ENCODE results near the gene MAN1A1.

DNA sequence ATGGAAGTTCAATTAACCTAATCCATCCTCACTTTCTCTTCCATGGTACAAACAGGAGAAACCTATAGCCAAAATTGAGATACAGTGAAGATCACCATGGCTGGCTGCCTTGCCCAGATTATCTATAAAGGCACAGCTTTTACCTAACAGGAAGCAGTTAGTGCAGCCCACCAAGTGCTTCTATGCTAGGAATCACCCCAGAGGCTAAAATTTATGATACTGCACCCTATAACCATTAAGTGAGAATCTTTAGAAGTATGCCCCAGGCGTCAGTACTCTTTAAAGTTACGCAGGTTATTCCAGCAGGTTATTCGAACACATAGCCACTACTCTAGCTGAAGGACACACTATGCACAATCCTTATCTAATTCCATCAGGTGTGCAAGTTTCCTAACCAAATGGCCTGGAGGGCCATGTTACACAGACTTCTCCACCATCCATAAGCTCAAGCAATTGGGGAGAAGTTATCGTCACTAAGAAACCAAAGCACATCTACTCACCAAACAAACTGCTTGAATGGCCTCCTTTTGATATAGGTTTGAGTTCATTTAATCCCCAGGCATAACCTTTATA is 43.1 kb downstream of the MAN1A1 start:
- no peak for TF ChIP-seq IRF2 (CRISPR knock-in tag; IDR thresholded peaks at IDR 0.05; ENCODE audit: borderline replicate concordance, low read depth)
- TF ChIP-seq, protein P1, sequence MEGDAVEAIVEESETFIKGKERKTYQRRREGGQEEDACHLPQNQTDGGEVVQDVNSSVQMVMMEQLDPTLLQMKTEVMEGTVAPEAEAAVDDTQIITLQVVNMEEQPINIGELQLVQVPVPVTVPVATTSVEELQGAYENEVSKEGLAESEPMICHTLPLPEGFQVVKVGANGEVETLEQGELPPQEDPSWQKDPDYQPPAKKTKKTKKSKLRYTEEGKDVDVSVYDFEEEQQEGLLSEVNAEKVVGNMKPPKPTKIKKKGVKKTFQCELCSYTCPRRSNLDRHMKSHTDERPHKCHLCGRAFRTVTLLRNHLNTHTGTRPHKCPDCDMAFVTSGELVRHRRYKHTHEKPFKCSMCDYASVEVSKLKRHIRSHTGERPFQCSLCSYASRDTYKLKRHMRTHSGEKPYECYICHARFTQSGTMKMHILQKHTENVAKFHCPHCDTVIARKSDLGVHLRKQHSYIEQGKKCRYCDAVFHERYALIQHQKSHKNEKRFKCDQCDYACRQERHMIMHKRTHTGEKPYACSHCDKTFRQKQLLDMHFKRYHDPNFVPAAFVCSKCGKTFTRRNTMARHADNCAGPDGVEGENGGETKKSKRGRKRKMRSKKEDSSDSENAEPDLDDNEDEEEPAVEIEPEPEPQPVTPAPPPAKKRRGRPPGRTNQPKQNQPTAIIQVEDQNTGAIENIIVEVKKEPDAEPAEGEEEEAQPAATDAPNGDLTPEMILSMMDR (IDR thresholded peaks at IDR 0.05): no peak
- no peak for TF ChIP-seq HMGA2 (CRISPR knock-in tag; IDR thresholded peaks at IDR 0.05)
- TF ChIP-seq, protein P2, sequence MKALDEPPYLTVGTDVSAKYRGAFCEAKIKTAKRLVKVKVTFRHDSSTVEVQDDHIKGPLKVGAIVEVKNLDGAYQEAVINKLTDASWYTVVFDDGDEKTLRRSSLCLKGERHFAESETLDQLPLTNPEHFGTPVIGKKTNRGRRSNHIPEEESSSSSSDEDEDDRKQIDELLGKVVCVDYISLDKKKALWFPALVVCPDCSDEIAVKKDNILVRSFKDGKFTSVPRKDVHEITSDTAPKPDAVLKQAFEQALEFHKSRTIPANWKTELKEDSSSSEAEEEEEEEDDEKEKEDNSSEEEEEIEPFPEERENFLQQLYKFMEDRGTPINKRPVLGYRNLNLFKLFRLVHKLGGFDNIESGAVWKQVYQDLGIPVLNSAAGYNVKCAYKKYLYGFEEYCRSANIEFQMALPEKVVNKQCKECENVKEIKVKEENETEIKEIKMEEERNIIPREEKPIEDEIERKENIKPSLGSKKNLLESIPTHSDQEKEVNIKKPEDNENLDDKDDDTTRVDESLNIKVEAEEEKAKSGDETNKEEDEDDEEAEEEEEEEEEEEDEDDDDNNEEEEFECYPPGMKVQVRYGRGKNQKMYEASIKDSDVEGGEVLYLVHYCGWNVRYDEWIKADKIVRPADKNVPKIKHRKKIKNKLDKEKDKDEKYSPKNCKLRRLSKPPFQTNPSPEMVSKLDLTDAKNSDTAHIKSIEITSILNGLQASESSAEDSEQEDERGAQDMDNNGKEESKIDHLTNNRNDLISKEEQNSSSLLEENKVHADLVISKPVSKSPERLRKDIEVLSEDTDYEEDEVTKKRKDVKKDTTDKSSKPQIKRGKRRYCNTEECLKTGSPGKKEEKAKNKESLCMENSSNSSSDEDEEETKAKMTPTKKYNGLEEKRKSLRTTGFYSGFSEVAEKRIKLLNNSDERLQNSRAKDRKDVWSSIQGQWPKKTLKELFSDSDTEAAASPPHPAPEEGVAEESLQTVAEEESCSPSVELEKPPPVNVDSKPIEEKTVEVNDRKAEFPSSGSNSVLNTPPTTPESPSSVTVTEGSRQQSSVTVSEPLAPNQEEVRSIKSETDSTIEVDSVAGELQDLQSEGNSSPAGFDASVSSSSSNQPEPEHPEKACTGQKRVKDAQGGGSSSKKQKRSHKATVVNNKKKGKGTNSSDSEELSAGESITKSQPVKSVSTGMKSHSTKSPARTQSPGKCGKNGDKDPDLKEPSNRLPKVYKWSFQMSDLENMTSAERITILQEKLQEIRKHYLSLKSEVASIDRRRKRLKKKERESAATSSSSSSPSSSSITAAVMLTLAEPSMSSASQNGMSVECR (CRISPR knock-in tag; IDR thresholded peaks at IDR 0.05; ENCODE audit: borderline replicate concordance): no peak
- no peak for TF ChIP-seq JUN (CRISPR knock-in tag; IDR thresholded peaks at IDR 0.05)
- TF ChIP-seq, protein P3, sequence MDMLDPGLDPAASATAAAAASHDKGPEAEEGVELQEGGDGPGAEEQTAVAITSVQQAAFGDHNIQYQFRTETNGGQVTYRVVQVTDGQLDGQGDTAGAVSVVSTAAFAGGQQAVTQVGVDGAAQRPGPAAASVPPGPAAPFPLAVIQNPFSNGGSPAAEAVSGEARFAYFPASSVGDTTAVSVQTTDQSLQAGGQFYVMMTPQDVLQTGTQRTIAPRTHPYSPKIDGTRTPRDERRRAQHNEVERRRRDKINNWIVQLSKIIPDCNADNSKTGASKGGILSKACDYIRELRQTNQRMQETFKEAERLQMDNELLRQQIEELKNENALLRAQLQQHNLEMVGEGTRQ (CRISPR knock-in tag; IDR thresholded peaks at IDR 0.05): no peak
- TF ChIP-seq NR3C1 (CRISPR knock-in tag; conservative IDR thresholded peaks at IDR 0.05; ENCODE audit: low read depth): no peak
- TF ChIP-seq NR1H2 (CRISPR knock-in tag; IDR thresholded peaks at IDR 0.05): no peak
- TF ChIP-seq CREM (CRISPR knock-in tag; IDR thresholded peaks at IDR 0.05): no peak
- TF ChIP-seq ZNF121 (CRISPR knock-in tag; IDR thresholded peaks at IDR 0.05): no peak
- TF ChIP-seq GABPB1 (CRISPR knock-in tag; IDR thresholded peaks at IDR 0.05): no peak
- TF ChIP-seq SP1 (CRISPR knock-in tag; conservative IDR thresholded peaks at IDR 0.05): no peak
- TF ChIP-seq, protein P4, sequence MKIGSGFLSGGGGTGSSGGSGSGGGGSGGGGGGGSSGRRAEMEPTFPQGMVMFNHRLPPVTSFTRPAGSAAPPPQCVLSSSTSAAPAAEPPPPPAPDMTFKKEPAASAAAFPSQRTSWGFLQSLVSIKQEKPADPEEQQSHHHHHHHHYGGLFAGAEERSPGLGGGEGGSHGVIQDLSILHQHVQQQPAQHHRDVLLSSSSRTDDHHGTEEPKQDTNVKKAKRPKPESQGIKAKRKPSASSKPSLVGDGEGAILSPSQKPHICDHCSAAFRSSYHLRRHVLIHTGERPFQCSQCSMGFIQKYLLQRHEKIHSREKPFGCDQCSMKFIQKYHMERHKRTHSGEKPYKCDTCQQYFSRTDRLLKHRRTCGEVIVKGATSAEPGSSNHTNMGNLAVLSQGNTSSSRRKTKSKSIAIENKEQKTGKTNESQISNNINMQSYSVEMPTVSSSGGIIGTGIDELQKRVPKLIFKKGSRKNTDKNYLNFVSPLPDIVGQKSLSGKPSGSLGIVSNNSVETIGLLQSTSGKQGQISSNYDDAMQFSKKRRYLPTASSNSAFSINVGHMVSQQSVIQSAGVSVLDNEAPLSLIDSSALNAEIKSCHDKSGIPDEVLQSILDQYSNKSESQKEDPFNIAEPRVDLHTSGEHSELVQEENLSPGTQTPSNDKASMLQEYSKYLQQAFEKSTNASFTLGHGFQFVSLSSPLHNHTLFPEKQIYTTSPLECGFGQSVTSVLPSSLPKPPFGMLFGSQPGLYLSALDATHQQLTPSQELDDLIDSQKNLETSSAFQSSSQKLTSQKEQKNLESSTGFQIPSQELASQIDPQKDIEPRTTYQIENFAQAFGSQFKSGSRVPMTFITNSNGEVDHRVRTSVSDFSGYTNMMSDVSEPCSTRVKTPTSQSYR (CRISPR knock-in tag; IDR thresholded peaks at IDR 0.05): no peak
- TF ChIP-seq KAT7 (CRISPR knock-in tag; IDR thresholded peaks at IDR 0.05; ENCODE audit: borderline replicate concordance): no peak
